Natural killer cell (primary cell): ENCODE results near the gene PON1. TPM values are rescaled to one million over a fixed set of nuclear protein-coding genes. Genes with fewer than 3 reads are reported as not detected.

ENCODE experiments used
- ATAC-seq, 3 donors: fragments of 150-1000 bp in 2 of 3; fragments of 200-7000 bp in 1 of 3; cut with Tn5 transposase; 1 replicate in 1 of 3; 2 replicates in 2 of 3; pipeline ENCODE4 v1.10.0; 2021; ENCODE audit warnings: mild to moderate bottlenecking in 2 of 3, moderate library complexity in 2 of 3
- DNase-seq, 2 donors: peaks; one replicate each; pipeline versions ENCODE4 v3.0.0 to v3.0.0-alpha.2; 2013 to 2021; ENCODE audit warnings: mixed read lengths in 1 of 2
- H3K27ac ChIP-seq: one replicate; pipeline ENCODE4 v1.5.1; 2013; ENCODE audit warnings: mild to moderate bottlenecking, low read length
- H3K27me3 ChIP-seq: one replicate; pipeline ENCODE4 v1.6.1; 2013; ENCODE audit warnings: low read length; ENCODE audit not compliant: control insufficient read depth, insufficient read depth
- H3K36me3 ChIP-seq: one replicate; pipeline ENCODE4 v1.6.1; 2013; ENCODE audit warnings: low read length; ENCODE audit not compliant: control insufficient read depth, insufficient read depth
- H3K4me1 ChIP-seq: one replicate; pipeline ENCODE4 v1.6.1; 2013; ENCODE audit warnings: low read length; ENCODE audit not compliant: control insufficient read depth, insufficient read depth
- H3K4me3 ChIP-seq: one replicate; pipeline ENCODE4 v1.5.1; 2013; ENCODE audit warnings: low read length
- H3K9me3 ChIP-seq: one replicate; pipeline ENCODE4 v1.6.1; 2013; ENCODE audit warnings: low read length; ENCODE audit not compliant: control insufficient read depth, insufficient read depth
- H3K27ac Mint-ChIP-seq, 2 donors: one replicate each; pipeline ENCODE4 v1.8.0; 2022; ENCODE audit warnings: mild to moderate bottlenecking in 2 of 2, mixed read lengths in 2 of 2, moderate library complexity in 1 of 2
- H3K27me3 Mint-ChIP-seq, 2 donors: one replicate each; pipeline ENCODE4 v1.8.0; 2022; ENCODE audit warnings: low read depth in 2 of 2, mixed read lengths in 2 of 2
- H3K36me3 Mint-ChIP-seq: one replicate; pipeline ENCODE4 v1.8.0; 2022; ENCODE audit warnings: mixed read lengths
- H3K4me1 Mint-ChIP-seq, 2 donors: one replicate each; pipeline ENCODE4 v1.8.0; 2022; ENCODE audit warnings: mixed read lengths in 2 of 2
- H3K4me3 Mint-ChIP-seq: one replicate; pipeline ENCODE4 v1.8.0; 2022; ENCODE audit warnings: mild to moderate bottlenecking, moderate library complexity, mixed read lengths
- H3K9me3 Mint-ChIP-seq, 2 donors: one replicate each; pipeline ENCODE4 v1.8.0; 2022; ENCODE audit warnings: mixed read lengths in 2 of 2
- WGBS: methylation state at CpG from one replicate; pipeline ENCODE4 v1.1.7; 2013; ENCODE audit warnings: missing lambda C conversion rate; ENCODE audit not compliant: insufficient coverage; 5-methylcytosine and 5-hydroxymethylcytosine counted together
- intact Hi-C: fragments of 100-400 bp; cut with micrococcal nuclease; formaldehyde crosslinking; loops from one replicate; pipeline ENCODE4 v1.14.2; 2022
- total RNA-seq, 4 donors: library from RNA; stranded (reverse); fragments of 120-200 nt in 1 of 4; gene quantifications; one replicate each; pipeline versions ENCODE4 v1.2.3 to v1.2.4, GENCODE V29; 2013 to 2022
- TF ChIP-seq, protein P1 (sequence below): fragments of 200-600 bp; IDR thresholded peaks from one replicate; pipeline ENCODE4 v1.8.0; 2022; ENCODE audit warnings: antibody characterized with exemption

The PON1 gene
- total RNA-seq, 3 donors from 2014 or later (not counting 1 experiment from before 2014, with no cell fraction given), result not detected

GRCh38 chr7:95317966-95318365, 6.4 kb downstream of the PON1 start:
- Histone ChIP-seq H3K4me3 (no peak overlapping the region), H3K9me3 (no peaks in the 10 kb centered on the region), H3K27me3 (no peaks in the 10 kb centered on the region), H3K36me3 (no peaks in the 10 kb centered on the region), H3K27ac (no peak overlapping the region), H3K4me1 (no peaks in the 10 kb centered on the region)
- TF ChIP-seq, protein P1, sequence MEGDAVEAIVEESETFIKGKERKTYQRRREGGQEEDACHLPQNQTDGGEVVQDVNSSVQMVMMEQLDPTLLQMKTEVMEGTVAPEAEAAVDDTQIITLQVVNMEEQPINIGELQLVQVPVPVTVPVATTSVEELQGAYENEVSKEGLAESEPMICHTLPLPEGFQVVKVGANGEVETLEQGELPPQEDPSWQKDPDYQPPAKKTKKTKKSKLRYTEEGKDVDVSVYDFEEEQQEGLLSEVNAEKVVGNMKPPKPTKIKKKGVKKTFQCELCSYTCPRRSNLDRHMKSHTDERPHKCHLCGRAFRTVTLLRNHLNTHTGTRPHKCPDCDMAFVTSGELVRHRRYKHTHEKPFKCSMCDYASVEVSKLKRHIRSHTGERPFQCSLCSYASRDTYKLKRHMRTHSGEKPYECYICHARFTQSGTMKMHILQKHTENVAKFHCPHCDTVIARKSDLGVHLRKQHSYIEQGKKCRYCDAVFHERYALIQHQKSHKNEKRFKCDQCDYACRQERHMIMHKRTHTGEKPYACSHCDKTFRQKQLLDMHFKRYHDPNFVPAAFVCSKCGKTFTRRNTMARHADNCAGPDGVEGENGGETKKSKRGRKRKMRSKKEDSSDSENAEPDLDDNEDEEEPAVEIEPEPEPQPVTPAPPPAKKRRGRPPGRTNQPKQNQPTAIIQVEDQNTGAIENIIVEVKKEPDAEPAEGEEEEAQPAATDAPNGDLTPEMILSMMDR, result no peak
- Mint-ChIP-seq H3K27me3 (peaks cover 0 to 10% of the 10 kb centered on the region in 2 donors), H3K4me3 (no peak overlapping the region), H3K27ac (no peak overlapping the region), H3K4me1 (no peaks in the 10 kb centered on the region), H3K36me3 (no peaks in the 10 kb centered on the region), H3K9me3 (no peaks in the 10 kb centered on the region)
- WGBS, result 57% methylated on average over 1 of the region's 3 CpGs
- no peak for ATAC-seq
- intact Hi-C loops, result no loop called here
- no peak for DNase-seq

GRCh38 chr7:95317546-95317945, 6.8 kb downstream of the PON1 start:
- 79% methylated on average over 2 of the region's 2 CpGs for WGBS
- H3K4me1 ChIP-seq, result no peaks in the 10 kb centered on the region
- intact Hi-C loops, result no loop called here

GRCh38 chr7:95316588-95316987, 7.7 kb downstream of the PON1 start:
- Mint-ChIP-seq H3K27me3 (peaks cover 9 to 17% of the 10 kb centered on the region in 2 donors), H3K4me1 (no peaks in the 10 kb centered on the region), H3K4me3 (no peak overlapping the region), H3K36me3 (no peaks in the 10 kb centered on the region), H3K27ac (no peak overlapping the region), H3K9me3 (no peaks in the 10 kb centered on the region)
- Histone ChIP-seq H3K27me3 (no peaks in the 10 kb centered on the region), H3K4me3 (no peak overlapping the region), H3K36me3 (no peaks in the 10 kb centered on the region), H3K27ac (no peak overlapping the region), H3K4me1 (no peaks in the 10 kb centered on the region), H3K9me3 (no peaks in the 10 kb centered on the region)
- TF ChIP-seq, protein P1, result no peak
- intact Hi-C loops, result no loop called here
- ATAC-seq (no peak), DNase-seq (no peak)
- 76% methylated on average over 1 of the region's 2 CpGs for WGBS

More at GRCh38 chr7:95317546-95317945, 6.8 kb downstream of the PON1 start:
- no peak overlapping the region for H3K27ac Mint-ChIP-seq
- H3K36me3 Mint-ChIP-seq, result no peaks in the 10 kb centered on the region
- no peaks in the 10 kb centered on the region for H3K4me1 Mint-ChIP-seq
- H3K27me3 ChIP-seq, result no peaks in the 10 kb centered on the region
- no peak overlapping the region for H3K4me3 ChIP-seq
- H3K9me3 Mint-ChIP-seq, result no peaks in the 10 kb centered on the region
- ATAC-seq (no peak), DNase-seq (no peak)
- no peaks in the 10 kb centered on the region for H3K36me3 ChIP-seq
- TF ChIP-seq, protein P1, result no peak
- H3K4me3 Mint-ChIP-seq, result no peak overlapping the region
- H3K9me3 ChIP-seq, result no peaks in the 10 kb centered on the region
- H3K27me3 Mint-ChIP-seq, result peaks cover 3 to 14% of the 10 kb centered on the region in 2 donors
- no peak overlapping the region for H3K27ac ChIP-seq

GRCh38 chr7:95312561-95312960, 11.8 kb downstream of the PON1 start:
- Histone ChIP-seq H3K4me3 (no peak overlapping the region), H3K4me1 (no peaks in the 10 kb centered on the region), H3K27ac (no peak overlapping the region), H3K9me3 (no peaks in the 10 kb centered on the region), H3K27me3 (no peaks in the 10 kb centered on the region), H3K36me3 (no peaks in the 10 kb centered on the region)
- Mint-ChIP-seq H3K9me3 (no peaks in the 10 kb centered on the region), H3K27me3 (peaks cover 17 to 21% of the 10 kb centered on the region in 2 donors), H3K4me3 (no peak overlapping the region), H3K36me3 (no peaks in the 10 kb centered on the region), H3K27ac (no peak overlapping the region), H3K4me1 (no peaks in the 10 kb centered on the region)
- 94% methylated on average over 4 of the region's 4 CpGs for WGBS
- intact Hi-C loops, result no loop called here
- TF ChIP-seq, protein P1, result no peak
- DNase-seq, result no peak
- ATAC-seq, result no peak
